Measurements from ENCODE around the gene COA5. TPM values are rescaled to one million over a fixed set of nuclear protein-coding genes. Genes with fewer than 3 reads are reported as not detected.

Gene COA5
- total RNA-seq = 12.7 and 24.8 TPM in 2 replicates

GRCh38 chr2:98608116-98608961, at the start of gene COA5, which contains the start of gene UNC50:
Gene COA5, minus strand, starts transcription at chr2:98608512. Its CDS starts 107 bp downstream, at chr2:98608405.
Gene UNC50, plus strand, starts transcription at chr2:98608589. Its CDS starts 1,171 bp downstream, at chr2:98609760.

Other genes with a start within 250 kb of the COA5 start
- 9.9 and 10.5 TPM in 2 replicates for gene INPP4A, start 163.7 kb downstream of the COA5 start, total RNA-seq
- gene UNC50, start 77 bp upstream of the COA5 start, total RNA-seq = 42.7 and 50.7 TPM in 2 replicates
- 0.12 and 0.68 TPM in 2 replicates for gene MGAT4A, start 122.6 kb upstream of the COA5 start, total RNA-seq